COLO668 (cell line): ENCODE results near the gene SYNJ1.
A peak's percentile ranks its signal among the peaks of the same experiment; 100 is the strongest.
"Not testable (repeated sequence)": the region's sequence is repeated elsewhere in the genome, so short reads cannot be mapped to it uniquely, and the experiment has no call there.

Source experiments
- DNase-seq: peaks from one replicate; lab custom pipeline; 2025; ENCODE audit not compliant: unreplicated experiment; lab: John Stamatoyannopoulos, UW

The SYNJ1 gene

DNA sequence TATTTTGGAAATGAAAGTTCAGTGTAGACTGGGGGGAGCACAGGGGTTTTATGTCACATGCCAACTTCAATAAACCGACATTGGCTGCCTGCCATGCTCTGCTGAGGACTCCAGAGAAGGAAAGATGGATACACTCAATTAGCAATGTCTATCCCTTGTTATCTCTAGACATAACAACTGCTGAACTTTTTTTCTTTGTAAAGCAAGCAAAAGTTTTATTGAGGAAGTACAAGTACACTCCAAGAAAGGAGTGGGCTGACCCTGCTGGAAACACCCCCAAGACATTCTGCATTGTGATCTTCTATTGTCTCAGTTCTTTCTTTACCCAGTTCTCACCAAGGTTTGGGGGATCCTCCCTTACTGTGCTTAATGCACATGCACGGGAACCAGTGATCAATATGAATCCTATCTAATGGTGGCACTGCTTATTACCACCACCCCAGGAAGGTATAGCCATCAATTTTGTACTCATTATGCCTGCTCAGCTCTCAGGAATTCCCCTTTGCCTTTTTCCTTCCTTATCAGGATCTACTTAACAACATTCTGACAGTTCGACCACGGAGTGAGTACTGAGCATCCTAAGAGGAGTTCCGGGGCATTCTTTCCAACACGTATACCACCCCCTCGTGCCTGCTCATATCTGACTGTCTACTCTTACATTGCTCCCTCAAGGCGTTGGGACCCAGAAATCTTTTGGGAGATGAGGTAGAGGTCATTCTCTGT, 28.7 kb downstream of the SYNJ1 start:
- DNase-seq: no peak

DNA sequence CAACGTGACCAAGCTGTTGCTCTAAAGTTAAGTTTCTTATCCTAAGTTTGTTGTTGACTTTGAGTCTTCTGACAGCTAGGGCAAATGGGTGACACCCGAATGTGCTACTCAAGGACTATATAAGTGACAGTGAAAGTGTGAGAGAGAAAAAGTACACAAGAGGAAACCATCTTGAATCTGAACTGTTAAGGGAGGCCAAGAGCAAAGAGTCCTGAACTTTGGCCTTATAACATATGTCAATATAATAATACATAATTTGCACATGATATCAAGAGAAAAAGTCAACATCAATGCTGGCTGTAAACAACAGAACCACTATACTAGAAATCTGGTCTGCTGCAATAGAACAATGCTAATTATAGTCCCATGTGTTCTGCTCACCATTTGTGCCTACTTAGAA, 29.5 kb downstream of the SYNJ1 start:
- DNase-seq: no peak

DNA sequence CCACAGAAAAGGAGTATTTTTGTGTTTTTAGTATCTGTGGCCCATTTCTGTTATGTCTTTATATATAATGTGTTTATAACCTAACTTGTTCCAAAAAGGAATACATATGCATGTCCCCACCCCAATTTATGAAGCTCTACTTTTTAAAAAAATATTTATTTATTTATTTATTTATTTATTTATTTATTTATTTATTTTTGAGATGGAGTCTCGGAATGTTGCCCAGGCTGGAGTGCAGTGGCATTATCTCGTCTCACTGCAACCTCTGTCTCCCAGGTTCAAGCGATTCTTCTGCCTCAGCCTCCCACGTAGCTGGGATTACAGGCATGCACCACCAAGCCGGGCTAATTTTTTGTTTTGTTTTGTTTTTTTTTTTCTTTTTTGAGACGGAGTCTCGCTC, 32.3 kb downstream of the SYNJ1 start:
- not testable (repeated sequence) for DNase-seq

DNA sequence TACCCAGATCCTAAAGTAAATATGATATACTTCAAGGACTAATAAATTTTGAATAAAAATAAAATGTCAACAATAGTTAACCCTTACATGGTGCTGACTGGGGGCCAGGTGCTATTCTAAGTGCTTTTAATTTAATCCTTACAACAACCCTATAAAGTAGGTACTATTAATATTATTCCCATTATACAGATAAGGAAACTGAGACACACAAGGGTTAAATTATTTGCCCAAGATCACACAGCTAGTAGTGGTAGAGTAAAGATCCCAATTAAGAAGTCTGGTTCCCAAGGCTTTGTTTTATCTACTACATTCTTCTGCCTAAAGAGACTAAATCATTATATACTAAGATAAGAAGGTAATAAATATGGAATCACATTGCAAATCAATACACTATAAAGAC, 34.2 kb downstream of the SYNJ1 start:
- no peak for DNase-seq

DNA sequence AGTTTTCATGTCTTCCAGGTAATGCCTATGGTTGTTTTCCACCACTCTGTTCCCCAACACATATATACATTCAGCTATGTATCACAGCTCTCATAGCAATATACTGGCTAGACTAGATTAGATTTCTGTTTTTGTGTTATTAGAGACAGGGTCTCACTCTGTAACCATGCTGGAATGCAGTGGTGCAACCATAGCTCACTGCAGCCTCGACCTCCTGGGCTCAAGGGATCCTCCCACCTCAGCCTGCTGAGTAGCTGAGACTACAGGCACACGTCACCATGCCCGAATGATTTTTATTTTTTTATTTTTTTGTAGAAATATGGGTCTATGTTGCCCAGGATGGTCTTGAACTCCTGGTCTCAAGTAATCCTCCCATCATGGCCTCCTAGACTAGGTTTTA, 37.7 kb downstream of the SYNJ1 start:
- no peak for DNase-seq

DNA sequence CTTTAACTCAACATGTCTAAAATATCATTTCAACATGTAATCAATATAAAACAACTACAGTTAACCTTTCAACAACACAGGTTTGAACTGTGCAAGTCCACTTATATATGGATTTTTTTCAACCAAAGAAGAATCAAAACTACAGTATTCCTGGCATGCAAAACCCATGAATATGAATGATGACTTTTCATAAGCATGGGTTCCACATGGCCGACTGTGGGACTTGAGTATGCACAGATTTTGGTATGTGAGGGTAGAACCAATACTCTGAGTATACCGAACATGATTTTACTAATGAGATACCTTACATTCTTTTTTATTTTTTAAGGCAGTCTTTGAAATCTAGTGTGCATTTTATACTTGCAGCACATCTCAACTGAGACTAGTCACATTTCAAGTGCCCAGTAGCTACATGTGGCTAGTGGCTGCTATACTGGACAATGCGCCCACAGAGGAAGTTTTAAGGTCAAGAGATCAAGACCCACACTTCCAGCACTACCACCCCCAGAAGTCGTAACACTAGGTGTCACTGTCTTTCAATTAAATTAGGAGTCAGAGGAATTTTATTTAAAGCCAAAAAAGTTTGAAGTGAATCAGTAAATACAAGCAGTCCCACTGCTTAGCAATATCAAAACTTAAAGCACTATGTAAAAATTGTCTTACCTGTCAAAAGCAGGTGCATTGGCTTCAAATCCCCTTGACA, 40.0 kb downstream of the SYNJ1 start:
- DNase-seq: no peak

DNA sequence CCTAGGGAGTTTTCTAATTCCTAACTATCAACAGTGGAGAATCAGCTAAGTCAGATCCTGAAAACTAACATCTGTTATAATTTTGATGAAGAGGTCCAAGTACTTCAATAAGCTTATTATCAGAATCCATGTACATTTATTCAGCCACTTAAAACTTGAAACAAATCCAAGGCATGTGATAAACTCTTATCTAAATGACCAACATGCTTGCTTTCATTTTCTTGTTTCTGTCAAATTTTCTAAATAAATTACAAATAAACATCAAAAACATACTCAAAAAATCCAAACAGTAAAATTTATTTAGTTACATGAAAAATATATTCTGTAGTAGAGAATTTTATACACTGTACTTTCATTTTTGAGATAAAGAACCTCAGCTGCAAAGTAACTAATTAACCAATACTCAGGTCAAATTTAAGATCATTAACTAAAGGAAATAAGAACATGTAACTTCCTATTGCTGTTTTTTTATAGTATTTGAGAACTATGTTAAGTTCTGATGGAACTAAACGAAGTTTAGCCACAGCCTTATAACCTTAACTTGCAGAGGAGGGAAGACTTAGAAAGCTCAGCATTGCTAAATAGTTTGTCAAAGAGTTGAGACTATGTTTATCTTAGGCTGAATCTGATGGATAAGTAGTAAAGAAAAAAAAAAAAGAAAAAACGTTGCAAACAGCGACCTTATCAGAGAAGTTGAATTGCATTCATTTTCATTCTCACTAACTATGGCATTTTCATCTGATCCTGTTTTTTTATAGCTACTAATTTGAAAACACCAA, 44.9 kb downstream of the SYNJ1 start:
- DNase-seq: no peak

DNA sequence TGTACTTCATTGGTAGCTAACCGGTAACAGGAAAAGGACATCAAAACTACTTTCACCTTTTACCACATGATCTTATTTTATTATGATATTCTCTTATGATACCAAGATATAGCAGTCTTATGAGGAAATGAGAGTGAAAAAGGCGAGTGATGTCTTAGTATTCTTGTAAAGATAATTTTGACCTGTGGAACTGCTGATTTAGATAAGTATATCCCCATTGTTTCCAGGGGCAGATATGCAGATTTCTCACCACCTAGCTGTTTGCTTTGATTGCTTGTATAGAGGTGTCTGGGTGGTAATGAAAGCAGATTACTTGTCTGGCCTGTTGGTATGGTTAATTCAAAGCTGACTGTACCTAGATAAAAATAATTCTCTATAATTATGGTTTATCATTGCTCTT, 53.1 kb downstream of the SYNJ1 start:
- DNase-seq: no peak

DNA sequence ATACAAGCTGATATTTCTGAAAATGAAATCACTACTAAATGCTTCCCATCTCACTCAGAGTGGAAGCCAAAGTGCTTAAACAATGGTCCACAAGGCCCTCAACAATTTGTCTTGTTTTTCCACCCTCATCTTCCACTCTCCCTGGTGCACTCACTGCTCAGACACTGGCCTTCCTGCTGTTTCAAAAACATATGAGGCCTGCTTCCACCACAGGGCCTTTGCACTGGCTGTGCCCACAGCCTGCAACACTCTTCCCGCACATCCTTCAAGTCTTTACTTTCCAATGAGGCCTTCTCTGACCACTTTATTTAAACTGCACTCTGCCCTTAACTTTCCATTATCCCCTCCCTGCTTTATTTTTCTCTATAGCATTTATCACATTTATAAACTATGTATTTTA, 53.8 kb downstream of the SYNJ1 start:
- DNase-seq: no peak

DNA sequence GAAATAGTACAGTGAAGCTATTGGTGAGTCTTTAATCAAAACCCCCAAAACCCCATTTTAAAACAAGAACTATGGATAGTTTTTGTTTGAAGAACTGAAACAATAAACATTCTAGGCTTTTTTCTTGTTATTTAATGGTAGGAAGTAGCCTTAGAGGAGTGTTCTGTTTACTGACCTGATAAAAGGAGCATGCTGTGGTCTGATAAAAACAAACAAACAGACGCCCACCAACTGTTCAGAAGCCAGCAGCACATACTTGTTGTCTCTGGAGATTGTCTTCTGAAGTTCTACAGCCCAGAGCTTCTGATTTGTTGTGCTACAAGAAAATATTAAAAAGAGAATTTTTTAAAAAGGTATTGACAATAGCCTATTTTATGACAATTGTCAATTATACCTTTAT, 61.6 kb downstream of the SYNJ1 start:
- DNase-seq: no peak

DNA sequence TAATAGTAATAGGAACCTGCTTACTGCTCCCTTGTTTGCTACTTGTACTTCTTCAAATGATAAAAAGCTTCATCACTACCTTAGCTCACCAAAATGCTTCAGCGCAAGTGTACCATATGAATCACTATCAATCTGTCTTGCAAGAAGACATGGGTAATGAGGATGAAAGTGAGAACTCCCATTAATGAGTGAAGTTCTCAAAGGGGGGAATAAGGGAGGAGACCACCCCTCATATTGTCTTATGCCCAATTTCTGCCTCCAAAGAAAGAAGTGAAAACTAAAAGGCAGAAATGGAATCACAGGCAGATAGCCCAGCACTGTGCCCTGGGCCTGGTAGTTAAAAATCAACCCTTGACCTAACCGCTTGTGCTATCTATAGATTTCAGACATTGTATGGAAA, 63.7 kb downstream of the SYNJ1 start:
- DNase-seq: not testable (repeated sequence)

DNA sequence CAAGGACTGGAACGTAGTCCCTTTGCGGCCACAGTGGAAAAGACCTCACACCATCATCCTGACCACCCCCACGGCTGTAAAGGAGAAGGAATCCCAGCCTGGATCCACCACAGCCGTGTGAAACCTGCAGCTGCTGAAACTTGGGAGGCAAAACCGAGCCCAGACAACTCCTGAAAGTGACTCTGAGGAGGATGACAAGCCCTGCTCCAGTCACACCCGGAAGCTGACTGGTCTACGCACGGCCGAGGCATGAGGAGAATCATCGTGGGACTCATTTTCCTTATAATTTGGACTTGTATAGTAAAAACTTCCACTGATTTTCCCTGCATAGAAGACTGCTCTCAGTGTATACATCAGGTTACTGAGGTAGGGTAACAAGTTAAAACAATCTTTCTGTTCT, 65.8 kb downstream of the SYNJ1 start:
- not testable (repeated sequence) for DNase-seq

DNA sequence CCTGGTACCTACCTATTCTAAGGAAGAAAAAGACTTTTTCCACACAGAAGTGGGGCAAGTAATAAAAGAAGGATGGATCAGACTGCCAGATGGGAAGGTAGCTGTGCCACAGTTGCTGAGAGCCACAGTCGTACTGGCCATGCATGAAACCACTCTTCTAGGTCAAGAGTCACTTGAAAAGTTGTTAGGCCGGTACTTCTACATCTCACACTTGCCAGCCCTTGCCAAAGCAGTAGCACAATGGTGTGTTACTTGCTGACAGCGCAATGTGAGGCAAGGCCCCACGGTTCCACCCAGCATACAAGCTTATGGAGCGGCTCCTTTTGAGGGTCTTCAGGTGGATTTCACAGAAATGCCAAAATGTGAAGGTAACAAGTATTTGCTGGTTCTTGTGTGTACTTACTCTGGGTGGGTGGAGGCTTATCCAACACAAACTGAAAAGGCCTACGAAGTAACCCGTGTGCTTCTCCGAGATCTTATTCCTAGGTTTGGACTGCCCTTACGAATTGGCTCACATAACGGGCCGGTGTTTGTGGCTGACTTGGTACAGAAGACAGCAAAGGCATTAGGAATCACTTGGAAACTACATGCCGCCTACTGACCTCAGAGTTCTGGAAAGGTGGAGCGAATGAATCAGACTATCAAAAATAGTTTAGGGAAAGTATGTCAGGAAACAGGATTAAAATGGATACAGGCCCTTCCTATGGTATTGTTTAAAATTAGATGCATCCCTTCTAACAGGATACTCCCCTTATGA, 66.6 kb downstream of the SYNJ1 start:
- DNase-seq: not testable (repeated sequence)

DNA sequence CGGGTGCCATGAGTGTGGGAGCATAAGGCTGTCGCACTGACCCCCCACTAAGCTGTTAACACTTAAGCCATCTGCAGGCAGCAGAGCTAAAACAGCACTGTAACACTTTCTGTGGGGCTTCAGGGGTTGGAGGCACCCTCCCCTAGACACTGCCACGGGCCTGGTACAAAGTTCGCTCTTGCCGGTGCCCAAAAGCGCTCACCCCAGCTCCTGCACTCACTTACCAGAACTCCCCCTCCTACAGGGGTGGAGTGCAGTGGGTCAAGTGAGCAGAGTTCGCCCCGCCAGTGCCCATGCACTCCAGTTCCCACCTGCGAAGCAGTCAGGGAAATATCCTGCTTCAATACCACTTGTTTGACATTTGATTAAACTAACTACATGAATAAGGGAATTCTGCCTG, 69.3 kb downstream of the SYNJ1 start:
- no peak for DNase-seq

DNA sequence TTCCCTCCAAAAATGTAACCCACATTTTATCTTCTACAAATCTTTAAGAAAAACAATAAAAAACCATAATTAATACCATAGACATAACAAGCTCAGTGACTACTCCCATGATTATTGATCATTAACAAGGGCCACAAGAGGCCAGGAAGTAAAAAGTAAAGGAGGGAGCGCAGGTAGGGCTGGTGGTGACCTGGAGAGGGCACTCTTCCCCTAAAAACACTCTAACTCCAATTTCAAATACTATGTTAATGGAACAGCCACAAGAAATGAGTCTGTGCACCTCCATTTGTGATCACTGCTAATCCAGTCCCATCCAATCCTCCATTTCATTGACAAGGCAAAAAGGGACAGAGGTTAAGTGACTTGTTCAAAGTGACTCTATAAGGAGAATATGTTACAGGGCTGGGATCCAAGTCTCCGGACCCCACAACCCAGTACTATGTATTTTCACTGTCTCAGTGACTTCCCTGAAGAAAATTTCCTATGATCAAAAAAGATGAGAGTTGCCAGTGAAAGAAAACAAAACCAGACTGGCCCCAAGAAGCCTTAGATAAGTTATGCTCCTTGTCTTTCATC, 74.4 kb downstream of the SYNJ1 start:
- peak; percentile 12 for DNase-seq

DNA sequence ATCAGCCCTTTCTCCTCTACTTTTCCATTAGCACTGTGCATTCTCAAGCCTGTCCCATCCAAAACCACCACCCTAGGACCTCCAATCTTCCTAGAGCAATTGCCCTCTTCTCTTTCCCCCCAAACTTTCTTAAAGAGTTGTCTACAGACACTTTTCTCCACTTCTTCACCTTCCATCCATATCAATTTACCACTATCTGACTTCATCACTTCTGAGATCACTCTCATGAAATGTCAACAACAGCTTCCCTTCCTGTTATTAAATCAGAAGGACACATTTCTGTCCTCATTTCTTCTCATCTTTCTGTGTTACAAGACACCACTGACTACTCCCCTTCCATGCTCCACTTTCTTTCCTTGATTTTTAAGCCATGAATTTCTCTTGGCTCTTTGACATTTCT, 79.6 kb downstream of the SYNJ1 start:
- DNase-seq: no peak

DNA sequence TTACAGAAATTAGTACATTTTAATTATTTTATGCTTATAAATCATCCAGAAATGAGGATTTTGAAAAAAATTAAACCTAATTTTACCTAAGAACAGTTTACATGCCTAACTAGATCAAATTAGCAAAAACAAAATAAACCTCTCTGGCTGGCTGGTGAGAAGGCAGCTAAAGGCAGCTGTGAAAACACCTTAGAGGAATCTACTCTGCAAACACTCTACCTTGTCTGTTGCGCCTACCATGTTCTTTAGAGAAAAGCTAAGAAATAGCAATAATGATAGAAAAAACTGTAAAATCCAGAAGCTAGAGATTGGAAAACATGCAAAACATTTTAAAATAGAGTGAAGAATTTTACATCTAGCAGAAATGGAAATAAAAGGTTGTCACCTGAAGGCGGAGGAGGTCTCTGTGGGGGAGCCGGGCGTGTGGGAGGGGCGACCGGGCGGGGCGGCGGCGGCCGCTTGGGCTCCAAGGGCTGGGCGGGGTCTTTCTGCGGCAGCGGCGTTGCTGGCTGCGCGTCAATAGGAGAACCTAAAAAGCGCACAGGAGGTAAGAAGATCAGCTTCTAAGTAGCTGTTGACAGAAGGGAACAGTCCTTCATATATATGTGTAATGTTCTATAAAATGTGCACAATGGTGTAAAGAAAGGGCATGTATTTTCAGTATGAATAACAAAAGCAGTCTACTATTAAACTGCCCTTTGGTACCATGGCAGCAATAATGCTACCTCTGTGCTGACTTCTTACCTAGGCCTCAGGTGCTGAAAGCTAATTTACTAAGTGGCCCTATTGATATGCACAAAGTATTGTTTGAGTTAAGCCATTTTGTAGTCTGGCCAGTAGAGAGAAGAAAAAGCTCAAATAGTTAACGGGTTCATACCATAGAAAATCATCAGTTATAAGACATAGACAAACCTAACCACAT, 82.3 kb downstream of the SYNJ1 start:
- no peak for DNase-seq

DNA sequence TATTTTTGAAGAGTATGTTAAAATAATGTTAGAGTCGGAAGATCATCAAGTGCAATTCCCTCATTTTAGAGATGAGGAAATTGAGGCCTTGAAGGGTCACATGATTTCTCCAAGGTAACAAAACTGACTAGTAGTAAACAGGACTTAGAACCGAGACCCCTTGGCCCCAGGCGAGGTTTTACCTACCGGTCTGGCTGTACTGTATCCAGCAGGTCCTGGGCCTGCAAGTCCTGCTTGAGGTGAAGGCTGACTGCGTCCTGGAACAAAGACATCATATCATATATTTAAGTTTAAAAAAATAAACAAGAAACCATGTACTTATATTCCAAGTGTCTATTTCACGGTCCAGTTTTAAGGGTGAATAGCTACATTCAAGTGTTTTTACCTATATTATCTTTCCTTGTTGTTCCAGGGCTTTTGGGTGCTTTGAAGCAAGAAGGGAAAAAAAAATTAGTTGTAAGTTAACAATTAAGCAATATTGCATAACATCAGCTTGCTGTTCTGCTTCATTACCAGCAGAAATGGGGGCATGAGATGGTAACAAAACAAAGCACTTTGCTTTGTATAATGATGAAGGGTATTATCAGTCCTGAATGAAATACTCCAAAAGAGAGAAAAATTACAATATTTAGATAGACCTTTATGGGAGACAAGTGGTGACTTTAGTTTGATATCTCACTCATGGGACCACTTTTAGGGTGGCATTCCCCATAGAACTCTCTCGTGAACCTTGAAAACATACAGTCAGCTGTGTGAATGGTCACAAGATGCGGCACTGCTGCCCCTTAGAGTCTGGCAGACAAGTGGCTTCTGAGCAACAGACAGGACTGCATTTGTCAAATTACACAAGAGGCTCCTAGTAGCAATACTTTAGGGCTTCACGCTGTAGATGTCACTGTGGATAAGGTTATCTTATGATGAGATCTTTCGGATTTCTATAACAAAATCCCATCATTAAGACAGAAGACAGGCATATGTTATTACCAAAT, 85.8 kb downstream of the SYNJ1 start:
- DNase-seq: no peak
